OCI-LY1 (cell line): Measurements from ENCODE around the gene JPT2.

Experiments used
- CTCF ChIP-seq: fragments of 200-600 bp; sonication (generic), shearing (Covaris generic); IDR thresholded peaks from 2 replicates; pipeline ENCODE4 v1.5.1; 2017; ENCODE audit warnings: mild to moderate bottlenecking, antibody characterized with exemption, low read length, moderate library complexity, mixed read lengths
- EZH2 ChIP-seq: fragments of 200-600 bp; sonication (generic), shearing (Covaris generic); IDR thresholded peaks from 2 replicates; pipeline ENCODE4 v1.8.0; 2017; ENCODE audit warnings: borderline replicate concordance, mixed run types, mild to moderate bottlenecking, antibody characterized with exemption, low read length, moderate library complexity, mixed read lengths

- TF ChIP-seq EZH2: no peak
- no peak for TF ChIP-seq CTCF
Observed at GRCh38 chr16:1667916-1668315, 10.2 kb upstream of the JPT2 start.
